Measurements from ENCODE around the gene GAL3ST3. TPM values are rescaled to one million over a fixed set of nuclear protein-coding genes. Genes with fewer than 3 reads are reported as not detected.
A peak's percentile ranks its signal among the peaks of the same experiment; 100 is the strongest.

Gene GAL3ST3
- total and polyA plus RNA-seq, 2 donors (not counting 1 experiment from before 2014, with no cell fraction given), result not detected

GRCh38 chr11:66083767-66084166 lies 34.8 kb upstream of the GAL3ST3 start:
- peak in 1 of 2 donors; percentile 54 for DNase-seq (ENCODE audit: low read depth in 2 of 2)
- Histone ChIP-seq H2AFZ (ENCODE audit: low read length) (no peak overlapping the region), H3K27ac (ENCODE audit: insufficient read depth, low read length) (no peak overlapping the region), H4K20me1 (ENCODE audit: control insufficient read depth, extremely low read depth, insufficient read depth, low read length) (peaks cover 1% of the 10 kb centered on the region), H3K4me1 (ENCODE audit: control insufficient read depth, extremely low read depth, insufficient read depth, low read length) (peaks cover 8% of the 10 kb centered on the region), H3K79me2 (ENCODE audit: control insufficient read depth, insufficient read depth, low read length) (peaks cover 25% of the 10 kb centered on the region), H3K9ac (ENCODE audit: insufficient read depth, low read length) (no peak overlapping the region), H3K9me3 (ENCODE audit: control insufficient read depth, insufficient read depth, low read depth, low read length) (no peaks in the 10 kb centered on the region), H3K36me3 (ENCODE audit: control insufficient read depth, insufficient read depth, low read length) (no peaks in the 10 kb centered on the region), H3K27me3 (ENCODE audit: control insufficient read depth, insufficient read depth, low read length) (no peaks in the 10 kb centered on the region), H3K4me3 (replicated peaks in 1 of 4; ENCODE audit: control extremely low read depth in 1 of 4, insufficient read depth in 1 of 4, low read depth in 3 of 4, low read length in 4 of 4) (no peak overlapping the region), H3K4me2 (ENCODE audit: extremely low read depth, insufficient read depth, low read length) (no peak overlapping the region)
- no peak for TF ChIP-seq CTCF (conservative IDR thresholded peaks at IDR 0.05 in 1 of 2, IDR thresholded peaks at IDR 0.05 in 1 of 2; ENCODE audit: low read depth in 1 of 2, low read length in 2 of 2)

- H3K36me3 ChIP-seq (ENCODE audit: control insufficient read depth, insufficient read depth, low read length), result no peaks in the 10 kb centered on the region
- H3K9ac ChIP-seq (ENCODE audit: insufficient read depth, low read length), result no peak overlapping the region
- no peak for TF ChIP-seq CTCF (conservative IDR thresholded peaks at IDR 0.05 in 1 of 2, IDR thresholded peaks at IDR 0.05 in 1 of 2; ENCODE audit: low read depth in 1 of 2, low read length in 2 of 2)
- no peak for TF ChIP-seq EZH2 (IDR thresholded peaks at IDR 0.05; ENCODE audit: low read length, missing control alignments)
- no peak overlapping the region for H3K27ac ChIP-seq (ENCODE audit: insufficient read depth, low read length)
- no peak overlapping the region for H3K4me2 ChIP-seq (ENCODE audit: extremely low read depth, insufficient read depth, low read length)
- peak in 1 of 2 donors; percentile 59 for DNase-seq (ENCODE audit: low read depth in 2 of 2)
- H4K20me1 ChIP-seq (ENCODE audit: control insufficient read depth, extremely low read depth, insufficient read depth, low read length), result peaks cover 1% of the 10 kb centered on the region
- no peak overlapping the region for H2AFZ ChIP-seq (ENCODE audit: low read length)
- H3K9me3 ChIP-seq (ENCODE audit: control insufficient read depth, insufficient read depth, low read depth, low read length), result no peaks in the 10 kb centered on the region
- peaks cover 8% of the 10 kb centered on the region for H3K4me1 ChIP-seq (ENCODE audit: control insufficient read depth, extremely low read depth, insufficient read depth, low read length)
- no peaks in the 10 kb centered on the region for H3K27me3 ChIP-seq (ENCODE audit: control insufficient read depth, insufficient read depth, low read length)
- no peak overlapping the region for H3K4me3 ChIP-seq (replicated peaks in 1 of 4; ENCODE audit: control extremely low read depth in 1 of 4, insufficient read depth in 1 of 4, low read depth in 3 of 4, low read length in 4 of 4)
- H3K79me2 ChIP-seq (ENCODE audit: control insufficient read depth, insufficient read depth, low read length), result peaks cover 22% of the 10 kb centered on the region
Measured at GRCh38 chr11:66082946-66083698, 34.2 kb upstream of the GAL3ST3 start.

DNA sequence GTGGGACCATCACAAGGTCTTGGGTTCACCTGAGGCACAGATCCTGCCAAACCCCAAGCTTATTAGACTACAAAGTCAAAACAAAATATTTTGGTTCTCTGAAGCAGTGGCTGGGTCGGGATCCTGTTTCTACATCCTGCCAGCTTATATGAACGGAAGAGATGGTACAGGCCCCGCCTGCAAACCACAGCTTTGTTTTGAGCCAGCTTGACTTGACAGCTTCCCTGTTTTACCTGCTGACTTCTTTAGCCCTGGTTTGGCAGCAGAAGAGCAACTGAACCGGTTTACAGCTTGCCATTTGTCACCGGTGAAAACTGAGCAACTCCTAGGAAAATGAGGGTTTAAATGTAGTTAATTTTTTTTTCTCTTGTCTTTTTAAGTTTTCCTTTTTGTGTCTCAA lies 32.5 kb upstream of the GAL3ST3 start:
- no peak overlapping the region for H3K4me2 ChIP-seq (ENCODE audit: extremely low read depth, insufficient read depth, low read length)

More for the DNA sequence above, 32.5 kb upstream of the GAL3ST3 start:
- no peaks in the 10 kb centered on the region for H3K9me3 ChIP-seq (ENCODE audit: control insufficient read depth, insufficient read depth, low read depth, low read length)
- peaks cover 23% of the 10 kb centered on the region for H3K79me2 ChIP-seq (ENCODE audit: control insufficient read depth, insufficient read depth, low read length)
- H3K27me3 ChIP-seq (ENCODE audit: control insufficient read depth, insufficient read depth, low read length), result no peaks in the 10 kb centered on the region
- no peak overlapping the region for H3K27ac ChIP-seq (ENCODE audit: insufficient read depth, low read length)
- H3K4me1 ChIP-seq (ENCODE audit: control insufficient read depth, extremely low read depth, insufficient read depth, low read length), result peaks cover 8% of the 10 kb centered on the region
- H4K20me1 ChIP-seq (ENCODE audit: control insufficient read depth, extremely low read depth, insufficient read depth, low read length), result peaks cover 1% of the 10 kb centered on the region
- no peak overlapping the region for H2AFZ ChIP-seq (ENCODE audit: low read length)
- peak in 1 of 2 donors; percentile 42 for DNase-seq (ENCODE audit: low read depth in 2 of 2)
- H3K36me3 ChIP-seq (ENCODE audit: control insufficient read depth, insufficient read depth, low read length), result no peaks in the 10 kb centered on the region
- H3K4me3 ChIP-seq (replicated peaks in 1 of 4; ENCODE audit: control extremely low read depth in 1 of 4, insufficient read depth in 1 of 4, low read depth in 3 of 4, low read length in 4 of 4), result no peak overlapping the region
- no peak overlapping the region for H3K9ac ChIP-seq (ENCODE audit: insufficient read depth, low read length)
- TF ChIP-seq CTCF (conservative IDR thresholded peaks at IDR 0.05 in 1 of 2, IDR thresholded peaks at IDR 0.05 in 1 of 2; ENCODE audit: low read depth in 1 of 2, low read length in 2 of 2) (no peak), EZH2 (IDR thresholded peaks at IDR 0.05; ENCODE audit: low read length, missing control alignments) (no peak)
